ENCODE measurements around the gene IGSF22. TPM values are rescaled to one million over a fixed set of nuclear protein-coding genes. Genes with fewer than 3 reads are reported as not detected.

IGSF22 gene
- total RNA-seq, 1 experiment from 2014 or later = not detected

- Histone ChIP-seq H3K4me3 (replicated peaks in 1 of 2; ENCODE audit: low read depth in 1 of 2, low read length in 2 of 2) (no peak overlapping the region), H3K79me2 (ENCODE audit: insufficient read depth, low read length) (no peaks in the 10 kb centered on the region), H3K4me1 (ENCODE audit: control insufficient read depth in 1 of 2, insufficient read depth in 2 of 2, low read length in 2 of 2) (peaks cover 0 to 8% of the 10 kb centered on the region in 2 experiments; a peak in 2 of 4 replicates), H3K27ac (ENCODE audit: low read depth, low read length) (no peak overlapping the region), H3K27me3 (ENCODE audit: insufficient read depth, low read length) (no peaks in the 10 kb centered on the region), H3K9me2 (ENCODE audit: insufficient read depth) (no peaks in the 10 kb centered on the region), H4K20me1 (ENCODE audit: insufficient read depth) (no peaks in the 10 kb centered on the region), H2AFZ (ENCODE audit: low read depth, low read length, poor library complexity, severe bottlenecking) (peak overlapping the region; percentile 52), H3K9ac (ENCODE audit: low read length) (no peak overlapping the region), H3K4me2 (ENCODE audit: low read length) (no peak overlapping the region), H3K9me3 (ENCODE audit: control insufficient read depth in 1 of 2, insufficient read depth in 1 of 2, low read depth in 1 of 2, low read length in 2 of 2) (no peaks in the 10 kb centered on the region), H3K36me3 (ENCODE audit: control insufficient read depth in 1 of 2, insufficient read depth in 2 of 2, low read length in 2 of 2) (no peaks in the 10 kb centered on the region)
- intact Hi-C loops (cut with micrococcal nuclease) = no loop called here
- RAD21 ChIA-PET (ENCODE audit: low non-redundant PET in 1 of 2, low total read pairs in 2 of 2, uncharacterized antibody in 2 of 2, unreplicated experiment in 2 of 2) = interaction anchor here in 1 of 2 experiments (0.6 kb wide), 1 partner anchor 548 kb away, joined by 4 read pairs; no protein-coding TSS in a partner anchor
- no TSS peak for BruUV-seq (replicated peaks)
- ATAC-seq (no peak), DNase-seq (ENCODE audit: low read depth, low spot score) (no peak)
- CTCF ChIA-PET = interaction anchor here (1.4 to 1.5 kb wide), 3 partner anchors 10 to 488 kb away, joined by 5 to 24 read pairs (median 11); no protein-coding TSS in a partner anchor
- TF ChIP-seq POLR2A (IDR thresholded peaks at IDR 0.05; ENCODE audit: borderline replicate concordance, extremely low read depth, insufficient read depth, insufficient read length) (no peak), EZH2 (IDR thresholded peaks at IDR 0.05) (no peak), TCF7L2 (IDR thresholded peaks at IDR 0.05; ENCODE audit: borderline replicate concordance, extremely low read depth, insufficient read depth, insufficient read length) (no peak), CEBPB (IDR thresholded peaks at IDR 0.05; ENCODE audit: low read depth) (no peak), RAD21 (IDR thresholded peaks at IDR 0.05; ENCODE audit: low read depth) (no peak), ELF1 (IDR thresholded peaks at IDR 0.05; ENCODE audit: borderline replicate concordance, low read depth) (no peak), FOSL1 (IDR thresholded peaks at IDR 0.05; ENCODE audit: low read depth) (no peak)
- POLR2A ChIA-PET = no interaction called here
Observed at GRCh38 chr11:18731441-18731840, 5.5 kb upstream of the IGSF22 start.

DNA sequence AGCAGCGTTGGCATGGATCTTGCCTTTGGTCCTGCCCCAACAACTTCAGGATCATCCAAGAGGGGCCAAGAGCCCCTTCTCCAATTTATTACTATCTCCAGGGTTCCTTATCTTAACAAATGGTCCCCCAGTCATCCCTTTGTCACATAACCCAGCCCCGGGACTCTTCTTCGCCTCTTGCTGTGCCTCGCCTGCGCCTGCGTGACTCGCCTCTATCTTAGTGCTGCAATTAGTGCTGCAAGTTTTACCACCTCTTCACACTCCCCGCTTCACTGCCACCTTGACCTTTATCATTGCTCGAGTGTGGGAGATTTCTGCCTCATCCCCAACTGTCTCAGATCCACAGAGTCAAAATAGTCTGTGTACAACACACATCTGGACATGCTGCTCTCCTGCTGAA, 4.0 kb upstream of the IGSF22 start:
- CTCF ChIA-PET = no interaction called here
- no peaks in the 10 kb centered on the region for H3K27me3 ChIP-seq (ENCODE audit: insufficient read depth, low read length)
- H3K36me3 ChIP-seq (ENCODE audit: control insufficient read depth in 1 of 2, insufficient read depth in 2 of 2, low read length in 2 of 2) = no peaks in the 10 kb centered on the region
- no peak overlapping the region for H3K9ac ChIP-seq (ENCODE audit: low read length)
- H3K4me3 ChIP-seq (replicated peaks in 1 of 2; ENCODE audit: low read depth in 1 of 2, low read length in 2 of 2) = no peak overlapping the region
- no peaks in the 10 kb centered on the region for H3K9me3 ChIP-seq (ENCODE audit: control insufficient read depth in 1 of 2, insufficient read depth in 1 of 2, low read depth in 1 of 2, low read length in 2 of 2)
- no peaks in the 10 kb centered on the region for H3K79me2 ChIP-seq (ENCODE audit: insufficient read depth, low read length)
- POLR2A ChIA-PET = no interaction called here
- intact Hi-C loops (cut with micrococcal nuclease) = no loop called here
- no peak overlapping the region for H3K27ac ChIP-seq (ENCODE audit: low read depth, low read length)
- peaks cover 0 to 8% of the 10 kb centered on the region in 2 experiments; a peak in 2 of 4 replicates for H3K4me1 ChIP-seq (ENCODE audit: control insufficient read depth in 1 of 2, insufficient read depth in 2 of 2, low read length in 2 of 2)
- RAD21 ChIA-PET (ENCODE audit: low non-redundant PET in 1 of 2, low total read pairs in 2 of 2, uncharacterized antibody in 2 of 2, unreplicated experiment in 2 of 2) = no interaction called here
- TF ChIP-seq EZH2 (IDR thresholded peaks at IDR 0.05) (no peak), JUND (IDR thresholded peaks at IDR 0.05) (no peak), FOSL1 (IDR thresholded peaks at IDR 0.05; ENCODE audit: low read depth) (no peak), ELF1 (IDR thresholded peaks at IDR 0.05; ENCODE audit: borderline replicate concordance, low read depth) (no peak)
- BruUV-seq (replicated peaks) = no TSS peak
- H2AFZ ChIP-seq (ENCODE audit: low read depth, low read length, poor library complexity, severe bottlenecking) = no peak overlapping the region
- no peaks in the 10 kb centered on the region for H3K9me2 ChIP-seq (ENCODE audit: insufficient read depth)
- DNase-seq (ENCODE audit: low read depth, low spot score) (no peak), ATAC-seq (no peak)
- no peak overlapping the region for H3K4me2 ChIP-seq (ENCODE audit: low read length)
- H4K20me1 ChIP-seq (ENCODE audit: insufficient read depth) = no peaks in the 10 kb centered on the region

Measured in HCT116 (cell line).